DMS153 treated with DMSO at 0.1 percent for 48 hours (cell line): ENCODE results near the gene ARL17B.
"Not testable (repeated sequence)": the region's sequence is repeated elsewhere in the genome, so short reads cannot be mapped to it uniquely, and the experiment has no call there.

Experiments
- DNase-seq: peaks from one replicate; lab custom pipeline; 2025; ENCODE audit not compliant: unreplicated experiment; lab: John Stamatoyannopoulos, UW

Gene ARL17B

DNA sequence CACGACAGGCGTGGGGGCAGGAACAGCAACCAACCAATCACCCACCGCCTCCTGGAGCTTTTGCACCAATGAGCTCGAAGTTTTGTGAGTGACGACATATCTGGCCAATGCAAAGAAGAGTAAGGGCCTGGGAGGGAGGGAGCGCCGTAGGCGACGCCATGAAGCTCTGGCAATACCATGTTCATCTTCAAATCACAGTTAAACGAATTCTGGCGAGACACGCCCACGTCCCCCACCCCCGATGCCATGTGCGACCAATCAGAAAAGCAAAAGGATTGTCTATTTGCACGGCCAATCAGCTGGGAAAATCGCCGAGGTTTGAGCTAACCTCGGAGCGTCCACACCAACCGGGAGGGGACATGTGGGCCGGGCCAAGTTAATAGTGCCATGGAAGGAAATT lies at the start of gene ARL17B:
TSS of gene ARL17B (minus strand) at position 12 of the 400 bp plus-strand sequence. CDS start 3,369 bp downstream, outside the sequence.
- DNase-seq = not testable (repeated sequence)

DNA sequence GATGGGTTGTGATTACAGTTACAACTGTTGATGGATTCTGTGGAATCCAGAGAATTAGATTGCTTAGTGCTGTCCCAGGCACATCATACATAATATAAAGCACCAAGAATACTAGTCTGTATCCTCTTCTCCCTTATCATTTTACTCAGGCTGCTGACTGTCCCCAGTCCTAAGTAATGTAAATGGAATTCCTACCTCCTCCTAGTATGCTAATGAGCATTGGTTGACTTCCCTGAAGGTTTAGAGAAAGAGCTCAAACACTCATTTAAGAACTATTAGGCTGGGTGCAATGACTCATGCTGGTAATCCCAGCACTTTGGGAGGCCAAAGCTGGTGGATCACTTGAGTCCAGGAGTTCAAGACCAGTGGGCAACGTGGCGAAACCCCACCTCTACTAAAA lies 48.3 kb upstream of the ARL17B start:
- not testable (repeated sequence) for DNase-seq

DNA sequence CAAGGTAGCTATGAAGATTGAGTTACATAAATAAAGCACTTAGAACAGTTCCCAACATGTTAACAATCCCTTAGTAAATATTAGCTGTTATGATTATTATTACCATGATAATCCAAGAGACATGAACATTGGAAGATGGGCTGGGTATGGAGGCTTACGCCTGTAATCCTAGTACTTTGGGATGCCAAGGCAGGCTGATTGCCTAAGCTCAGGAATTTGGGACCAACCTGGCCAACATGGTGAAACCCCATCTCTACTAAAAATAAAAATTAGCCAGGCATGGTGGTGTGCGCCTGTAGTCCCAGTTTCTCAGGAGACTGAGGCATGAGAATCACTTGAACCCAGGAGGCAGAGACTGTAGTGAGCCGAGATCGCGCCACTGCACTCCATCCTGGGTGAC lies 45.6 kb upstream of the ARL17B start:
- DNase-seq = not testable (repeated sequence)

DNA sequence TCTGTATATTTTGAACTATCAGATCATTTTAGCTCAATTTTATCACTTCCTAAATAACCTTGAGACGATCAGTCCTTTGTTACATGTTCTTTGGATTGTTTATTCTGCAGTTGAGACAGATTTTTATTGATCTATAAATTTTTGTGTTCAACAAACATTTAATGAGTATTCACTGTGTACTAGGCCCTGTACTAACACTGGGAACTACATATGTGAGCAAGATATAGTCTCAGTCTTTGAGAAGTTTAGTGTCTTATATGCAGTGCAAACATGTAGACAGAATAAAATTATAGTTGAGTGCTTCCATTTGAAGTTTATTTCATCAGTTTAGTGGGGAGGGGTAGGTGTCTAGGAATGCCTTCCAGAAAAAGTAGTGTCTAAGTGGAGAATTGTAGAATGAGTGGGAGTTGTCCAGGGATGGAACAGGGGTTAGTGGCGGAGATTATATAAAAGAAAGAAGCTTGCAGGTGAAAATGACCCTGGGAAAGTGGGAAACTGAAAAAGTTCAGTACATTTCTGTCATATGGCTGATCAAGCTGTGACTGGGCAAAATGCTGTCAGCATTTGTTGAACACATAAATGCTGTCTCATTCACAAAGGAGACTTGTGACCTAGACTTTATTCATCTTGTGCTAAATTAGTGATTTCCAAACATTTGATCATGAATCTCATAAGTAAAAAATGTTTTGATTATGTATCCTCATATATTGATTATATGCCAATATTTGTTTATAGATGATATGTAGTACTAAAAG lies 39.6 kb upstream of the ARL17B start:
- not testable (repeated sequence) for DNase-seq

DNA sequence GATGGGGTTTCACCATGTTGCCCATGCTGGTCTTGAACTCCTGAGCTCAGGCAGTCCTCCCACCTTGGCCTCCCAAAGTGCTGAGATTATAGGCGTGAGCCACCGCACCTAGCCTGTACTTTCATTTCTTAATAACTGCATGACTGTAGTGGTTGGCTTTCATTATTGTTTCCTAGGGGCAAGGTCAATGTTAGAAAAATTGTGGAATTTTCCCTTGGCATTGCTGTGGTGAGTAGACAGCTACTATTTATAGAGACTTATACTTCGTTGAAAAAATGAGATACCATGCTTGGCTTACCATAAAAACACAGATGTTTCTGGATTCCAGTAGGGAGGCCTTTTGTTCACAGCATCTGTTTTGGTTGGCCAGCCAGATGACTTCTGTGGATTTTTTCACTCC lies 39.0 kb upstream of the ARL17B start:
- DNase-seq = not testable (repeated sequence)

DNA sequence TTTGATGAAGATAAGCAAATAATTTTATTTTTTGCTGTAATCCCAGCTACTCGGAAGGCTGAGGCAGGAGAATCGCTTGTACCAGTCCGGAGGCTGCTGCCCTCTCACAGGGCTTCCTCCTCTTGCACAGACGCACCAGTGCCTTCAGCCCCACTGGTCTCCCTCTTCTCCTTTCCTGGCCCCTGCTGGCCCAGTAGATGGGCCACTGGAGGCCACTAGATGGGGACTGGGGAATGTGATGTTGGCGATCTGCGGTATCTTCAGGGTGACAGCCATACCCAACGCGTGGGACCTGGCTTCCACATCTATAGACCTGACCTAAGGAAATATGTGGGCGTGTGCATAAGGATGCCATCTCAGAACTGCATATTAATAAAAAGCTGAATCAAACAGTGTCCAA lies 38.4 kb upstream of the ARL17B start:
- DNase-seq = not testable (repeated sequence)

DNA sequence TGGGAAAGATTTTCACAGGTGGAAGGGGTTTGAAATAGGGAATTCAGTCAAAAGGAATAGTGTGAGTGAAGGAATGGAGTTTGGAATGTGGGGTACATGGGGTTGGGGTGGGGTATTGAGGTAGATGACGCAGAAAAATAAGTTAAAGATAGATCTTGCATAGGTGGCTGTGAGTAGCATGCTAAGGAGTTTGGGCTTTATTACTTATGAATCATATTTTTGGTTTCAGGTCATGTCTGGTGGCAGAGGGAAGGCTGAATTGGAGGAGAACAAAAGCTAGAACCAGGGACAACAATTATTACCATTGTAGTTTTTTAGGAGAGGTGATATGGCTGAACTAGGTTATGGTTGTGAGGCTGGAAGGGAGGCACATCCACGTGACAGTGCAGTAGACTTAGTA lies 34.7 kb upstream of the ARL17B start:
- not testable (repeated sequence) for DNase-seq

DNA sequence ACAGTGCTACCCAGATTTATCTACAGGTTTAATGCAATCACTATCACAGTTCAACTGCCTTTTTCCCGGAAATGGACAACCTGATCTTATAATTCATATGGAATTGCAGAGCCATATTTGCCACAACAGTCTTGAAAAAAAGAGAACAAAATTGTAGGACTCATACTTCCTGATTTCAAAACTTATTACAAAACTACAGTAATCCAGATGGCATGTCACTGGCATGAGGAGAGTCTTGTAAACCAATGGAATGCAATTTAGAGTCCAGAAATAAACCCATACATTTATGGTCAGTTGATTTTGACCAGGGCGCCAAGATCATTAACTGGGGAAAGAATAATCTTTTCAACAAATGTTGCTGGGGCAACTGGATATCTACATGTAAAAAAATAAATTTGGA lies 32.1 kb upstream of the ARL17B start:
- DNase-seq = not testable (repeated sequence)

DNA sequence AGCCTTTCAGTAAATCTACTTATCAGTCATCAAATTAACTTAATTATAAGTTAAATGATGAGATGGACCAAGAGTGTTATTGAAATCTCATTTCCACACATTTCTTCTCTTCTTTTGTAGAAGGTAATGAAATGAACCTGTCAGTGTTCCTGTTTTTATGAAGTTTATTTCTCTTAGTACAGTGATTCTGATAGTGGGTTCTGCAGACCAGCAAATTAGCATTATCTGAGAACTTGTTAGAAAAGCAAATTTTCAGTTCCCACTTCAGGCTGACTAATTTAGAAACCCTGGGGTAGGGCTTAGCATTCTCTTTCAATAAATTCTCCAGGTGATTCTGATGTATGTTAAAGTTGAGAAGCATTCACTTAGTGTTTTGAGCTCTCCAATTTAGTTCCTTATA lies 23.9 kb upstream of the ARL17B start:
- DNase-seq = not testable (repeated sequence)

DNA sequence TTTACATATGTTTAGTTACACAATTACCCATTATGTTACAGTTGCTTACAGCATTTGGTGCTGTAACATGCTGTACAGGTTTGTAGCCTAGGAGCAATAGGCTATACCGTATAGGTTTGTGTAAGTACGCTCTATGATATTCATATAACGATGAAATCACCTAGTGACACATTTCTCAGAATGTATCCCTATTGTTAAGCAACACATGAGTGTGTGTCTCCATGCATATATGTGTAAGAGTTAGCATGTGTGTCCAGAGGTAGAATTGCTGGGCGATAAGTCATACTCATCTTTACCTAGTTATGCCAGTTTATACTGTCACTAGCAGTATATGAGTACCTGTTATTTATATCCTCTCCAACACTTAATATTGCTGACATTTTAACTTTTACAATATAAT lies 21.6 kb upstream of the ARL17B start:
- not testable (repeated sequence) for DNase-seq

DNA sequence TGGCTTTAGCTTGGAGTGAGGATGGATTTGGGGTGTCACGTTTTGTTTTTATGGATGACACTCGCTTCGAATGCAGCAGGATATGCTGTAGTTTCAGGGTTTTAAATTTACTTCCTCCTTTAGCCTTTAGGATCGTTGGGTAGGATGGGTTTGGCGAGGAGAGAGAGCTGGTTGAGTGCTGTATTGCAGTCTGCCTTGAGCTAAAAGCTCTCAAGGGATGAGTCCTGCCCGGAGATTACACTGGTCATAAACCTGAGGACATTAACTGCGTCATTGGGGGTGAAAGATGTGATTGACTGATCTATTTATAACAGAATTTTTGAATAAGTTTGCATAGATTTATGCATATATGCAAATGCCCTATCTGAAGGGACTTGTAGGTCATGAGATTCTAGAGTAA lies 11.9 kb upstream of the ARL17B start:
- not testable (repeated sequence) for DNase-seq

DNA sequence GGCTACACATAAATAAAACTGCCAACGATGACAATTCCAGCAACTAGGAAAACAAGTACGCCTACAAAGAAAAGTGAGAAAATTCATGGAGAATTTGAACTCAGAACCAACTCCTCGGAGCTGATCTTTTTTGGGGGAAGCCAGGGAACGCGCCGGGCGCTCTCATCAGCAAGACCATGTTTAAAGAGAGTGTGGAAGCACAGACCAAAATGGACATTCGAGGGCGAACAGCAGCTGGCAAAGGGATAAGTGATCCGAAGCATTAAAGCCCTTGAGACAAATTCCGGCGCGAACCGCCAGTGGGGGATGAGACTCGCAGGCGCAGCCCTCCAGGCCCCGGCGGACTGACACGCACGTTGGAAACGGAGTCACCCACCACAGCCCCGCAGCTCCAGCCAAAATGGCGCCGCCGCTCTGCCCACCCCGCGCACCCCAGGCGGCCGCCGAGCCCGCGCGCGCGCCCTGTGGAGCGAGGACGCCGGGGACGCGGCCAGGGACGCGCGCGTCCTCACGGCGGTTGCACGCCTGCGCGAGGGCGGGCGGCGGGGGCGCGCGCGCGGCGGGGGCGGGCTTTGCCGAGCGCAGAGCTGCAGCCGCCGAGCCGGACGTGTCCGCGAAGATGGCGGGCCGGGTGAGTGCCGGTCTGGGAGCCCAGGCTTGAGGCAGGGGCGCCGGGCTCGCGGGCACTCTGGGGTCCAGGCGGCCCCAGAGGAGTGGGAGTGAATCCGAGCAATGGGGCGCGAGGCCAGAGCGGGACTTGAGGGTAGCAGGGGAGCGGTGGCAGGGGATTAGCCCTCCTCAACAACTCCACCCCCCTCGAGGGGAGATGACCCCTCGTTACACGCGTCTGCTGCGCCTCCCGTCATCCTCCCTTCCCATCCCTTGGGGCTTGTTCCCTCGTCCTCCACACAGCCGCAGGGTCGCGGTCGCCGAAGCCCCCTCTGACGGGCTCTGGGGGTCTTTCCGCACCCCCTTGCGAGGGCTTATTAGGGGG lies 11.0 kb upstream of the ARL17B start:
- DNase-seq = not testable (repeated sequence)

DNA sequence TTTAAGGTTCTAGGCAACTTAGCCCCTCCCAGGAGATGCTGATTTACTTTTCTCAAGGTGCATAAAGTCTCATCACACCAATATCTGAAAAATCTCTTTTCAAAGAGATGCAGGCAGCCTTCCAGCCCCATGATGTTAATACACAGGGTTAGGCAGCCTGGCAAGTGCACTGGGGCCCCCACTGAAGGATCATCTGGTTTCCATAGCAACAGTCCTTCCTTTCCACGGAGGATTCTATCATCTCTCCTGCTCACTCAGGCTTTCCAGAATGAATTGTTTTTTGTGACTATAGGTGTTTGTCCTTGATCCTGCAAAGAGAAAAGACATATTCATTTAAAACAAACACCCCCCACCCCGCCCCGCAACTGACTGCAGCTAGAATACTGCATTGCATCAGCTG lies 6.0 kb upstream of the ARL17B start:
- not testable (repeated sequence) for DNase-seq

DNA sequence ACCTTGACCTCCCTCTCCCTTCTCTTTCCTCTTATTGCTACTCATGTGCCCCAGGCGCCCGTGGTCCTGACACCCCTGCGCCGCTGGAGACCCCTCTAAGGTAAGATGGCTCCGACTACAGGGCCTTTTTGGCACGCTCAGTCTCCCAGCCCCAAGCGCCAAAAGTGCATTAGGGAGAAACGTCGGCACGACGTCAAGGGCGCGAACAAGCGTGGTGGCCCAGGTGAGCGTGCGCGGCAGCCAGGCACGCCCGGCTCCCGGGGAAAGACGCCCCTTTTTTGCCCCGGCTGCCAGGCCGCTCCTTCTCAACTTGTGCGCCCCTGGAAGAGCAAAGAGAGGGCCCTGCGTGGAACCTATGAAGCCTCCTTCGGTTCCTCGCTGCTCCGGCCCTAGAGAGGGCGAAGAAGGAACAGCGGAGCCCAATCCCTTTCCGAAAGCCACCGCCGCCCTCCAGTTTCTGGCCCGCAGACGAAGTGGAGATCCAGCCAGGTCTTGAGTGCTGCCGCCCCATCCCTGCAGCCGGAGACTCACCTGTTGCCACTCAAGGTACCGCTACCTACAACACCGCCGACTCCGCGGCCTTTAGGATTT lies 326 bp downstream of the ARL17B start:
- not testable (repeated sequence) for DNase-seq

DNA sequence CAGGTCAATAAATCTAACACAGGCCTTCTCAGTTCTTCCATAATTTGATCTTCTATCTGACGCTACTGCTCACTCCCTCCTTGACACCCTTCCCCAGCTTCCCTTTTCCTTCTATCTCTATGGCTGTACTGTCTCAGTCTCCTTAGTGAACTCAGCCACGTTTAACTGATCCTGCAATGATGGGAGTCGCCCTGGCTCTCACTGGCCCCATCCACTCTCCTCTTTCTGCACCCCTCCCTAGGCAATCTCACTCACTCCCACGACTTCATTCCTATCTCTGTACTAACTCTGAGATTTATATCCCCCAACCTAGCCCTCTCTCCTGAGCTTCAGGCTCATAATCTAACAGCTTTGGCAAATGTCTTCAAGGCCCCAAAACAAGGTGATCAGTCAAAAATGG lies 7.7 kb downstream of the ARL17B start:
- DNase-seq = not testable (repeated sequence)

DNA sequence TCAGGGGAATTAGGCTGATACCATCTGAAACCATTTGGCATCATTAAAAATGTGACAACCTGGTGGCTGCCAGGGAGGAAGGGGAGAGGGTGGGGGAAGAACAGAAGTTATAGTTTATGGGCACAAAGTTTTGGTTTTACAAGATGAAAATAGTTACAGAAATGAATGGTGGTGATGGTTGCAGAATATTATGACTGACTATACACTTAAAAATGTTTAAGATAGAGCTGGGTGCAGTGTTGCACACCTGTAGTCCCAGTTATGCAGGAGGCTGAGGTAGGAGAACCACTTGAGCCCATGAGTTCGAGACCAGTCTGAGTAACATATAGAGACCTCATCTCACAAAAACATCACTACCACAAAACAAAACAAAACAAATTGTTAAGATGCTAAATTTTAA lies 12.5 kb downstream of the ARL17B start:
- not testable (repeated sequence) for DNase-seq

DNA sequence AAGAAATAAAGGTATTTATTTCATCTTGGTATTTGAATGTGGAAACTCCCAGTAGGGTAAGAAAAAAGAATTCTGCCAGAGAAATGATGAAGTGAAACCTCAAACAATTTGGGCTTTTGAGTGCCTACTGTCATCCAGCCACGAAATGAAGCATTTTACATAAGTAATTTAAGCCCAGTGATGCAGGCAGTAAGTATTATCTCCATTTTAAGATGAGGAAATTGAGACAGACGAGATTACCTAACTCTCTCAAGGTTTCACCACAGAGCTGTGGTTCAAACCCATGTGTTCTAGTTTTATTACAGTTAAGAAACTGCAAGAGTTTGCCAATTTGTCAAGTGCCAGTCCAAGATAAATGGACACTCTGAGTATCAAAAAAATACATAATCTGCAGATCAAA lies 13.2 kb downstream of the ARL17B start:
- DNase-seq = not testable (repeated sequence)

DNA sequence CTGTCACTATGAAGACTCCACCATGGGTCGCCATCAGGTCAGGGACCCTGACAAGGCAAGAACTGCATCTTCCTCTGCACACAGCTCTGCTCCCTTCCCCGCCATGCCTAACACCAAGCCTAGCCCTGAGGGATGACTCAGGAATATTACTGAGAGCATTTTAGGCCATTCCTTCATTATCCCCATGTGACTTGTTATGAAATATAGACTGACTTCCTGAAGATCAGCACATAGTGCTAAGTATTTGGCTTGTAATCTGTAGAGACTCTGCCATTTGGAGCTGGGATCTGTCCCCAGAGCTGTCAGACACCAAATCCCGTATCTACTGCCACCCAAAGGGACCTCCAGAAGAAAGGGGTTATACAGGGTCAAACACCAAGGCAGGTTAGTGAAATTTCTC lies 19.4 kb downstream of the ARL17B start:
- not testable (repeated sequence) for DNase-seq

DNA sequence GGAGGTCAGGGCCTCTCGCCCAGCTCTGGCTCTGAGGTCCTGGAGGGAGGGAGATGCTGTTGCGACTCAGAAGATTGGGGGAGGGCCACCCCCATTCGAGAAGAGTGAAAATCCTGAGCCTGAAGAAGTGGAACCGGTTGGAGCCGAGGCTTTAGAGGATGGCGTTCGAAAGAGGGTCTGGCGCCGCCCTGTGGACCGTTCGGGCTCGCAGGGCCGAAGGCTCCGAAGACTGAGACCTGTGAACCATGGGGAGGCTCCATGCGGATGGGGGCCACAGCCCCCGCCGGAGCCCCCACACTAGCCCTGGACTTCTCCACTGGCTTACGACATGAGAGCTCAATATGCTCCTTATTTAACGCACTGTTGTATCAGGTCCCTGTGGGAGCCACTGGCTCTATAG lies 20.3 kb downstream of the ARL17B start:
- DNase-seq = not testable (repeated sequence)

DNA sequence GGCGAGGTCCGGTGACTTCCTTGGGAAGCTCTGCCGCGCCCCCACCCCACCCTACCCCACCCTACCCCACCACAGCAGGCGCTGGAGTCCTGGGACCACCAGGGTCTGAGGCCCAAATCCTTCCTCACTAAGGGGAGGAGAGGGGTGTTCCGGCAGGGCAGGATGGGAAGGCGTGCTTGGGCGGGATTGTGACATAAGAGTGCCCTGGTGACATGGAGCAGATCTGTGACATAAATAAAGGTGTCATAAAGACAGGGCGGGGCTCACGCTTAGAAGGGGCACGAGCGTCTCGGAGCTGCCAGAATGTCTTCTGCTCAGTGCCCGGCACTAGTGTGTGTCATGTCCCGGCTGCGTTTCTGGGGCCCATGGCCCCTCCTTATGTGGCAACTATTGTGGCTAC lies 66.7 kb downstream of the ARL17B start, which contains the start of gene LRRC37A:
TSS of gene LRRC37A (plus strand) at position 301 of the 400 bp plus-strand sequence. CDS start at position 304, 3 bp downstream.
- DNase-seq = not testable (repeated sequence)

DNA sequence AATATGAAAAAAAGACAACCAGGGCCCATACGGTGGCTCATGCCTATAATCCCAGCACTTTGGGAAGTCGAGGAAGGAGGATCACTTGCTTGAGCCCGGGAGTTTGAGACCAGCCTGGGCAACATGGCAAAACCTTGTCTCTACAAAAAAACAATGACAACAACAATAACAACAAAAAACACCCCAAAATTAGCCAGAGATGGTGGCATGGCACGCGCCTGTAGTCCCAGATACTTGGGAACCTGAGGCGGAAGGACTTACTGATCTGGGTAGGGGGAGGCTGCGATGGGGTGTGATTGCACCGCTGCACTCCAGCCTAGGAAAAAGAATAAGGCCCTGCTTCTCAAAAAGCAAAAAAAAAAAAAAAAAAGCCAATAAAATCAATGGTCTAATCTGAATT lies 69.9 kb downstream of the ARL17B start:
- not testable (repeated sequence) for DNase-seq
